B cell (primary cell): ENCODE measurements around the gene SHB. TPM values are rescaled to one million over a fixed set of nuclear protein-coding genes. Genes with fewer than 3 reads are reported as not detected.

Source experiments
- ATAC-seq: fragments of 200-7000 bp; cut with Tn5 transposase; one replicate; pipeline ENCODE4 v1.10.0; 2021; ENCODE audit warnings: low read depth, mild to moderate bottlenecking, moderate number of reproducible peaks, moderate library complexity
- CTCF ChIA-PET: fragments of 350-600 bp; sonication (Branson Sonifier 250); formaldehyde crosslinking; loops from one replicate; lab custom pipeline; 2021; ENCODE audit warnings: antibody characterized with exemption, inconsistent platforms; lab: Charles Lee
- POLR2A ChIA-PET: fragments of 350-600 bp; sonication (Branson Sonifier 250); formaldehyde crosslinking; loops from one replicate; lab custom pipeline; 2021; ENCODE audit warnings: antibody characterized with exemption; lab: Charles Lee
- DNase-seq: peaks from one replicate; pipeline ENCODE4 v3.0.0; 2013
- H2AFZ ChIP-seq: 2 replicates; pipeline ENCODE4 v1.6.1; 2012; ENCODE audit warnings: mild to moderate bottlenecking, low read depth, low read length; ENCODE audit not compliant: insufficient read depth, poor library complexity, severe bottlenecking
- H3K27ac ChIP-seq, 2 donors: 1 replicate in 1 of 2; 2 replicates in 1 of 2; pipeline ENCODE4 v1.5.1; 2012 to 2013; ENCODE audit warnings: low read length in 2 of 2, mild to moderate bottlenecking in 2 of 2, moderate library complexity in 1 of 2
- H3K27me3 ChIP-seq, 4 experiments: fragments of 200-600 bp in 1 of 4; sonication (generic) in 1 of 4; replicated peaks in 1 of 4; 1 replicate in 2 of 4; 2 replicates in 2 of 4; pipeline versions ENCODE4 v1.6.1 to v1.7.0; 2013 to 2016; ENCODE audit warnings: low read length in 3 of 4, mild to moderate bottlenecking in 2 of 4, mixed read lengths in 1 of 4, moderate library complexity in 1 of 4; ENCODE audit not compliant: insufficient read depth in 4 of 4, control insufficient read depth in 3 of 4; ENCODE audit errors: control extremely low read depth in 1 of 4
- H3K36me3 ChIP-seq, 2 experiments: replicated peaks in 1 of 2; 1 replicate in 1 of 2; 2 replicates in 1 of 2; pipeline versions ENCODE4 v1.6.1 to v1.7.1; 2013; ENCODE audit warnings: low read length in 1 of 2; ENCODE audit not compliant: insufficient read depth in 2 of 2, control insufficient read depth in 1 of 2; ENCODE audit errors: control extremely low read depth in 1 of 2, extremely low read depth in 1 of 2
- H3K4me1 ChIP-seq, 2 donors: fragments of 200-600 bp in 1 of 2; sonication (generic) in 1 of 2; 1 replicate in 1 of 2; 2 replicates in 1 of 2; pipeline versions ENCODE4 v1.5.1 to v1.6.1; 2013 to 2017; ENCODE audit warnings: low read length in 2 of 2; ENCODE audit not compliant: control insufficient read depth in 2 of 2, insufficient read depth in 2 of 2
- H3K4me2 ChIP-seq: replicated peaks from 2 replicates; pipeline ENCODE3; 2012; ENCODE audit warnings: mild to moderate bottlenecking, low read depth, low read length; ENCODE audit not compliant: poor library complexity, severe bottlenecking
- H3K4me3 ChIP-seq, 5 experiments: fragments of 200-600 bp in 1 of 5; sonication (generic) in 1 of 5; 1 replicate in 3 of 5; 2 replicates in 2 of 5; pipeline versions ENCODE4 v1.5.1 to v1.7.0; 2011 to 2016; ENCODE audit warnings: low read length in 4 of 5, mild to moderate bottlenecking in 4 of 5, low read depth in 2 of 5, control low read depth in 1 of 5, moderate library complexity in 1 of 5; ENCODE audit not compliant: insufficient read depth in 1 of 5; ENCODE audit errors: control extremely low read depth in 1 of 5, extremely low read depth in 1 of 5
- H3K79me2 ChIP-seq: fragments of 200-600 bp; sonication (generic); one replicate; pipeline ENCODE4 v1.6.0; 2016; ENCODE audit warnings: low read length; ENCODE audit not compliant: control insufficient read depth, insufficient read depth
- H3K9ac ChIP-seq: fragments of 200-600 bp; sonication (generic); 2 replicates; pipeline ENCODE4 v1.6.1; 2017; ENCODE audit warnings: mild to moderate bottlenecking, low read length, moderate library complexity
- H3K9me3 ChIP-seq, 3 donors: one replicate each; pipeline versions ENCODE4 v1.6.1 to v1.7.1; 2013; ENCODE audit warnings: low read length in 2 of 3; ENCODE audit not compliant: control insufficient read depth in 2 of 3, insufficient read depth in 1 of 3; ENCODE audit errors: control extremely low read depth in 1 of 3
- H4K20me1 ChIP-seq: 2 replicates; pipeline ENCODE4 v1.6.0; 2012; ENCODE audit warnings: mild to moderate bottlenecking, low read length; ENCODE audit not compliant: insufficient read depth, control insufficient read depth, poor library complexity, severe bottlenecking
- H3K27ac Mint-ChIP-seq: one replicate; pipeline ENCODE4 v1.8.0; 2021; ENCODE audit warnings: mixed read lengths
- H3K27me3 Mint-ChIP-seq: one replicate; pipeline ENCODE4 v1.8.0; 2021; ENCODE audit warnings: mixed read lengths
- H3K4me1 Mint-ChIP-seq: one replicate; pipeline ENCODE4 v1.8.0; 2021; ENCODE audit warnings: mixed read lengths
- H3K4me3 Mint-ChIP-seq: one replicate; pipeline ENCODE4 v1.8.0; 2021; ENCODE audit warnings: mixed read lengths
- H3K9me3 Mint-ChIP-seq: one replicate; pipeline ENCODE4 v1.8.0; 2022; ENCODE audit warnings: mixed read lengths; ENCODE audit not compliant: insufficient read depth
- CTCF ChIP-seq: fragments of 200-600 bp; IDR thresholded peaks from one replicate; pipeline ENCODE4 v1.8.0; 2022; ENCODE audit warnings: antibody characterized with exemption, mild to moderate bottlenecking
- EZH2 ChIP-seq: IDR thresholded peaks from 2 replicates; pipeline ENCODE4 v1.6.1; 2012; ENCODE audit warnings: borderline replicate concordance, low read depth, mild to moderate bottlenecking, moderate library complexity, low read length; ENCODE audit not compliant: insufficient read depth, poor library complexity, severe bottlenecking
- WGBS: methylation state at CpG from one replicate; pipeline ENCODE4 v1.1.5; 2013; ENCODE audit warnings: missing lambda C conversion rate; ENCODE audit not compliant: insufficient coverage; 5-methylcytosine and 5-hydroxymethylcytosine counted together
- intact Hi-C: fragments of 100-400 bp; cut with micrococcal nuclease; formaldehyde crosslinking; loops from one replicate; pipeline ENCODE4 v1.10.0; 2022
- polyA plus RNA-seq: library from polyadenylated mRNA; depleted of rRNA; stranded (reverse); fragments of >200 nt; gene quantifications from 2 replicates; pipeline ENCODE4 v1.2.3, GENCODE V29; 2012
- total RNA-seq, 2 donors: library from RNA; stranded (reverse); fragments of 120-200 nt in 1 of 2; gene quantifications; 1 replicate in 1 of 2; 2 replicates in 1 of 2; pipeline versions ENCODE4 v1.2.3 to v1.2.4, GENCODE V29; 2013 to 2022

The SHB gene
- total and polyA plus RNA-seq, 2 donors (not counting 1 experiment from before 2014, with no cell fraction given), result 0.06 to 1.9 TPM

- Histone ChIP-seq H3K79me2 (no peaks in the 10 kb centered on the region), H3K4me2 (no peak overlapping the region), H3K4me3 (no peak overlapping the region), H3K27ac (no peak overlapping the region), H4K20me1 (no peaks in the 10 kb centered on the region), H3K9ac (no peak overlapping the region), H3K36me3 (no peaks in the 10 kb centered on the region), H3K9me3 (no peaks in the 10 kb centered on the region), H2AFZ (no peak overlapping the region), H3K4me1 (no peaks in the 10 kb centered on the region), H3K27me3 (no peaks in the 10 kb centered on the region)
- Mint-ChIP-seq H3K9me3 (no peaks in the 10 kb centered on the region), H3K4me3 (no peak overlapping the region), H3K27ac (no peak overlapping the region), H3K4me1 (peaks cover 2% of the 10 kb centered on the region), H3K27me3 (peaks cover 8% of the 10 kb centered on the region)
- DNase-seq (no peak), ATAC-seq (no peak)
- POLR2A ChIA-PET, result no interaction called here
- WGBS, result 74% methylated on average over 10 of the region's 15 CpGs
- CTCF ChIA-PET, result no interaction called here
- TF ChIP-seq CTCF, result no peak
- TF ChIP-seq EZH2, result no peak
- intact Hi-C loops, result no loop called here
These were observed 30.5 kb downstream of the SHB start for GRCh38 chr9:38038307-38039089.

GRCh38 chr9:38037981-38038306, 31.1 kb downstream of the SHB start:
- H4K20me1 ChIP-seq, result no peaks in the 10 kb centered on the region
- no peak overlapping the region for H3K4me2 ChIP-seq
- Mint-ChIP-seq H3K4me1 (peaks cover 2% of the 10 kb centered on the region), H3K27me3 (peaks cover 8% of the 10 kb centered on the region), H3K9me3 (no peaks in the 10 kb centered on the region), H3K4me3 (no peak overlapping the region), H3K27ac (no peak overlapping the region)
- no peak overlapping the region for H3K9ac ChIP-seq
- TF ChIP-seq CTCF (no peak), EZH2 (no peak)
- H3K79me2 ChIP-seq, result no peaks in the 10 kb centered on the region
- H3K9me3 ChIP-seq, result no peaks in the 10 kb centered on the region
- no peaks in the 10 kb centered on the region for H3K36me3 ChIP-seq
- DNase-seq, result no peak
- intact Hi-C loops, result no loop called here
- 62% methylated on average over 5 of the region's 5 CpGs for WGBS
- ATAC-seq, result no peak
- no peaks in the 10 kb centered on the region for H3K4me1 ChIP-seq
- H3K27ac ChIP-seq, result no peak overlapping the region
- ChIA-PET CTCF (no interaction called here), POLR2A (no interaction called here)
- no peaks in the 10 kb centered on the region for H3K27me3 ChIP-seq
- no peak overlapping the region for H3K4me3 ChIP-seq
- no peak overlapping the region for H2AFZ ChIP-seq
